ENCODE results near the gene LPIN3.

DNA sequence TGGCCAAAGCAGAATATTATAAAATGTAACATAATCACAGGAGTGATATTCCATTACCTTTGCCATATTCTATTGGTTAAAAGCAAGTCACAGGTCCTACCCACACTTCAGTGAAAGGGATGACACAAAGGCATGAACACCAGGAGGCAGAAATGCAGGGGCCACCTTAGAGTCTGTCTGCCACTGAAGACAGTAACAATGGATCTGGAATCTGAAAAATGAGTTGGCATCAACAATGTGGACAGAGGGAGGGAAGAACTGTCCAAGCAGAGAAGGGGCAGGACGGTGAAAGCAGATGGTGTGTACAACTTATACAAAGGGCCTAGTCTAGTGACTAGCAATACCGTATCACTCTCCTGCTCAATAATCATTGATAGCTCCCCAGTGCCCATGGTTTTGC, 6.6 kb upstream of the LPIN3 start:
- TF ChIP-seq, protein P1, sequence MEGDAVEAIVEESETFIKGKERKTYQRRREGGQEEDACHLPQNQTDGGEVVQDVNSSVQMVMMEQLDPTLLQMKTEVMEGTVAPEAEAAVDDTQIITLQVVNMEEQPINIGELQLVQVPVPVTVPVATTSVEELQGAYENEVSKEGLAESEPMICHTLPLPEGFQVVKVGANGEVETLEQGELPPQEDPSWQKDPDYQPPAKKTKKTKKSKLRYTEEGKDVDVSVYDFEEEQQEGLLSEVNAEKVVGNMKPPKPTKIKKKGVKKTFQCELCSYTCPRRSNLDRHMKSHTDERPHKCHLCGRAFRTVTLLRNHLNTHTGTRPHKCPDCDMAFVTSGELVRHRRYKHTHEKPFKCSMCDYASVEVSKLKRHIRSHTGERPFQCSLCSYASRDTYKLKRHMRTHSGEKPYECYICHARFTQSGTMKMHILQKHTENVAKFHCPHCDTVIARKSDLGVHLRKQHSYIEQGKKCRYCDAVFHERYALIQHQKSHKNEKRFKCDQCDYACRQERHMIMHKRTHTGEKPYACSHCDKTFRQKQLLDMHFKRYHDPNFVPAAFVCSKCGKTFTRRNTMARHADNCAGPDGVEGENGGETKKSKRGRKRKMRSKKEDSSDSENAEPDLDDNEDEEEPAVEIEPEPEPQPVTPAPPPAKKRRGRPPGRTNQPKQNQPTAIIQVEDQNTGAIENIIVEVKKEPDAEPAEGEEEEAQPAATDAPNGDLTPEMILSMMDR (IDR thresholded peaks at IDR 0.05; ENCODE audit: low read length), result no peak
- TF ChIP-seq EZH2 (optimal IDR thresholded peaks at IDR 0.05; ENCODE audit: low read depth, low read length), result no peak
- no peak for TF ChIP-seq EZH2phosphoT487 (IDR thresholded peaks at IDR 0.05; ENCODE audit: low read length)
